Inferior parietal cortex (tissue), 1 donor: ENCODE measurements around the gene NPSR1.
A peak's percentile ranks its signal among the peaks of the same experiment; 100 is the strongest.
"Not testable (repeated sequence)": the region's sequence is repeated elsewhere in the genome, so short reads cannot be mapped to it uniquely, and the experiment has no call there.

Experiments
- DNase-seq: peaks from one replicate; pipeline ENCODE4 v3.0.0-alpha.2; 2016; ENCODE audit errors: extremely low spot score

NPSR1 gene, protein sequence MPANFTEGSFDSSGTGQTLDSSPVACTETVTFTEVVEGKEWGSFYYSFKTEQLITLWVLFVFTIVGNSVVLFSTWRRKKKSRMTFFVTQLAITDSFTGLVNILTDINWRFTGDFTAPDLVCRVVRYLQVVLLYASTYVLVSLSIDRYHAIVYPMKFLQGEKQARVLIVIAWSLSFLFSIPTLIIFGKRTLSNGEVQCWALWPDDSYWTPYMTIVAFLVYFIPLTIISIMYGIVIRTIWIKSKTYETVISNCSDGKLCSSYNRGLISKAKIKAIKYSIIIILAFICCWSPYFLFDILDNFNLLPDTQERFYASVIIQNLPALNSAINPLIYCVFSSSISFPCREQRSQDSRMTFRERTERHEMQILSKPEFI

DNA sequence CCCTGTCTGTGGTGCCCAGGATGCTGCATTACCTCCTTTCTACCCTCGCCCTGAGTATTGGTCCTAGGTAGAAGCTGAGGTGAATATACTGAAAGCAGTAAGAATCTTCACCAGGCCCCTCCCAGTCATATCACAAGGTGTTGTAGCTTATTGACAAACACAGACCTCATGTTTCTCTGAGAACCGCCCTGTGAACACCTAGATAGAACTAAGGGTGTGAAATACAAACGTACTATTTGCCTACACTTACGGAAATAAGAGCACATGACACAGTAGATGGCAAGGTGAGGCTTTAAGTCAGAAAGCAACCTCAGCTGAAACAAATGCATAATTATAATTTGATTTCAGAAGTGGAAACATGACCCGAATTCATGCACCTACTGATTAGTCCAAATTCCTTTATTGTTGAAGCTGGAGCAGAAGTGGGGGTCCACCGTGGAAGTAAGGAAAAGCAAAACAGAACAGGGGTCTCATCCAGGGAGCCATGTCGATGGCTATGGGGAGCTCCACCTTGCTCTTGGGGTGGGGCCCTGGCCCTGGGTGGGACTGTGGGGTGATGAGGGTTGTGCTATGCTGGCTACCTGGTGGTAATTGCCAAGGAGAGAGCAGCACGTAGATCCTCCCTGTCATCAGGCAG is at the start of gene NPSR1:
TSS of gene NPSR1 (plus strand) at position 587 of the 637 bp plus-strand sequence. CDS start 195 bp downstream, outside the sequence.
- no peak for DNase-seq

DNA sequence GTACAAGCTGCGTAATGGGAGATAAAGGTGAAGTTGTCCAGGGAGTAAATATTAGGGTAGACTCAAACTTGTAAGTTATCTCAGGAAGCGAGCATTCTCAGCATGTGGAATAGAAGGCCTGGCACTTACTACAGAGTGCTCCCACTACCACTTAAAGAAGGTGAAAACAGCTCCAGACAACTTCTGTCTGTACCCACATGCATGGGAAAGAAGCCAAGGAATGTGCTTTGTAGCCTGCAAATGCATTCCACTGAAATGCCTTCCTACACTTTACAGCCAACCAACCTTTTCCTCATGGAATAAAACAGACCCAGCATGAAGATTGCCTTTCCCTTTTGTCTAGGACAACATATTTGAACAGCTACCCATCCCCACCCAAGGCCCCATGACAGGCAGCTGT is 45.4 kb upstream of the NPSR1 start:
- DNase-seq = no peak

DNA sequence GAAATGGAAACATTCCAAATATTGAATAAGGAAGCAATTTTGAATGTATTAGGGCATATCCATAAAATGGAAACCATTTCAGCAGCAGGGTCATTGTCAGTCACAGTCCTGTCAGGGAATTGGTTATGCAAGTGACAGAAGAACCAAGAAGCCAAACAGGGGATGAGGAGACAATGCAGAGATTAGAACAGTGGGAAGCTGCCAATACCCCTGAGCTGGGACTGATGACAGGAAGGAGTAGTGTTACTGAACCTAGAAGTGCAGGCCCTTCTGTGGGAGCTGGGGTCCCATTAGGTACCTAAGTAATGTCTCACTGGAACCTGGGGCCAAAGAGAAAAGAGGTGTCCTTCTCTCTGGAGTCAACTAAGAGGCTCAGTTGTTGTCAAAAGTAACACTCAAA is 37.6 kb upstream of the NPSR1 start:
- DNase-seq = no peak

DNA sequence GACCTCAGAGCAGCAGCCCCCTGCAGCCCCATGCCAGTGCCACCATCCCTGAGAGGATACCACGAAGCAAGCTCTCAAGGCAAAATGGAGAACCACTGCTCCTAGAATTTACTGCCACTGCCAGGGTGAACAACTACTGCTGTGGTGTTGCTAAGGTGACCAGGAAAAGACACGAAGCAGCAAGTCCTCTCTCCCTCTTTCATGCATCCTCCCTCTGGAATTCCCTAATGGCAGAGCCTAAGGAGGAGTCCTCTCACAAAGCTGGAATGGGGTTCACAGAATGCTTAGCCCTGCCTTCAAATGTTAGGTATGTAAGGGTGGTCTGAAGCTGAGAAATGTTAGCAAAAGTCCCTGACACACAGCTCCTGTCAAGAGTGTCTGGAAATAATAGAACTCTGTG is 35.8 kb upstream of the NPSR1 start:
- no peak for DNase-seq

DNA sequence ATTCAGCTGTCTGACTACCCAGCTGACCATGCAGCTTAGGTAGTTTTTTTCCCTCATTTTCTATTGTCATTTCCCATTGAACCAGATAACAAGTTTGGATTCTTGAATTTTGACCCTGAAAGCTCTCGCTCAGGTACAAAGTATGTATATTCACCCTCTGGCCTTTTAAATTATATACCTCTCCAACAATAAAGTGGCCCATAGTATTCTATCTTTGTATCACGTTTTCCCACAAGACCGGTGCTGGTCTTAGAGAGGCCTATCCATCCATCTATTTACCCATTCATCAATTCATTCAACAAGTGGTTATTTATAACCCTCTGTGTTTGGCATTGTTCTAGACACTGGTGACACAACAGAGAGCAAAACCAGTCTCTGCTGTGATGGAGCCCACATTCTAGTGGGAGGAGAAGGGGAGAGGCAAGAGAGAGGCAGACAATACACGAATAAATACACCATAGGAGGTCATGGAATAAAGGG is 35.2 kb upstream of the NPSR1 start:
- DNase-seq = no peak

DNA sequence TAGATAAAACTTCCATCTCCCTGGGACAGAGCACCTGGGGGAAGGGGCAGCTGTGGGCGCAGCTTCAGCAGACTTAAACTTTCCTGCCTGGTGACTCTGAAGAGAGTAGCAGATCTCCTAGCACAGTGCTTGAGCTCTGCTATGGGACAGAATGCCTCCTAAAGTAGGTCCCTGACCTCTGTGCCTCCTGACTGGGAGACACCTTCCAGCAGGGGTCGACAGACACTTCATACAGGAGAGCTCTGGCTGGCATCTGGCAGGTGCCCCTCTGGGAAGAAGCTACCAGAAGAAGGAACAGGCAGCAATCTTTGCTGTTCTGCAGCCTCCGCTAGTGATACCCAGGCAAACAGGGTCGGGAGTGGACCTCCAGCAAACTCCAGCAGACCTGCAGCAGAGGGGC is 29.4 kb upstream of the NPSR1 start:
- not testable (repeated sequence) for DNase-seq

DNA sequence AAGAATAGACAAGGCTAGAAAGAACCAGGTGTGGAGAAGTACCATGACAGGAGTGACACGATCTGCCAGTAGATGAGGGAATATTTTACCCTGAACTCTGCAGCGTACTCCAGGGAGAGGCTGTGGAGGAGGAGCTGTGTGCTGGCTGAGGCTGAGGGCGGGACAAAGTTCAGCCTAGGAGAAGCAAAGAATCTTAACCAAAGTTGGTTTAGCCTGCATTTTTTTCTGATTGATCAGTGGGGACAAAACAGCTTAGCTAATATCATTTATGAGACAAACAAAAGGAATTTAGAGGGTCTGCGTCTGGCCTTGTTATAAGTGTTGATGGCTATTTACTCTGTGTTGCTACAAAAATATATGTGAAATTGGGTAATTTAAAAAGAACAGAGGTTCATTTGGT is 5.2 kb upstream of the NPSR1 start:
- no peak for DNase-seq

DNA sequence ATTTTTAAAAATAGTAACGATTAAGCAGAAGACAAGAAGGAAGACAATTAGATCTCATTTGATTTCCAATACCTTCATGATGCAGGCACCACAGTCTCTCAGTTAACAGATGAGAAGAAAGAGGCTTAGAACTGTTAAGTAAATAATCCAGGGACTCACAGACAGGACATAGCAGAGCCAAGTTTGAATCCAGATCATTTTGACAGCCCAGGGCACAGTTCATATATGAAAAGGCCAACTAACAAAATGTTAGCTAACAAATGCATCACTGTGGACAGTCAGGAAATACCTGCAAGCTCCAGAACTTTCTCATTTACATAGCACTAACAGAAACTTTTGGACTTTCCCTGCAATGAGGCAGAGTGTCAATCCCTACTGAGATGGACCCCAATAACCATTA is 4.2 kb upstream of the NPSR1 start:
- no peak for DNase-seq

DNA sequence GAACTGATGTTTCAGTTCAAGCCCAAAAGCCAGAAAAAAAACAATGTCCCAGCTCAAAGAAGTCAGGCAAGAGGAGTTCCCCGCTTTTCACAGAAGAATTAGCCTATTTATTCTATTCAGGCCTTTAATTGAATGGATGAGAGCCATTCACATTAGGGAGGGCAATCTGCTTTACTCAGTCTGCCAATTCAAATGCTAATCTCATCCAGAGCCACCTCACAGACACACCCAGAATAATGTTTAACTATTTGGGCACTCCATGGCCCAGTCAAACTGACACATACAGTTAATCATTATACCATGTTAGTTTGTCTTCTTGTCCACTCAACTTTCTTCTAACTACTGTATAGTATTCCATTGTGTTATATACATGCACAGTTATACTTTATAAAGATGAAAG is 2.6 kb upstream of the NPSR1 start:
- DNase-seq = no peak

DNA sequence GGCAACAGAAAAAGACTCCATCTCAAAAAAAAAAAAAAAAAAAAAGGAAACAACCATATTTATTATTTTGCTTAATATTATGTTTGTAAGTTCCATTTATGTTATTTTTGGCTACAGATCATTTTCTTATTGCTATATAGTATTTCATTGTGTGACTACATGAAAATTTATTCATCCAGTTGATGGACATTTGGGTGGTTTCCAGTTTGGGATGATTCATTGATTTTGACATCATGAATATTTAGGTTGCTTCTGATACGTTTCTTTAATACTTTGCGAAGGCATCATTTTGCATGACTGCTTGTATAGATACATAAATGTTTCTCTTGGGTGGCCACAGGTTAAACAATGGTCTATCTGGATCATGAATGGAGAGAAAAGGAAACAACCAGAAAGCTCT is 2.0 kb upstream of the NPSR1 start:
- DNase-seq = no peak

DNA sequence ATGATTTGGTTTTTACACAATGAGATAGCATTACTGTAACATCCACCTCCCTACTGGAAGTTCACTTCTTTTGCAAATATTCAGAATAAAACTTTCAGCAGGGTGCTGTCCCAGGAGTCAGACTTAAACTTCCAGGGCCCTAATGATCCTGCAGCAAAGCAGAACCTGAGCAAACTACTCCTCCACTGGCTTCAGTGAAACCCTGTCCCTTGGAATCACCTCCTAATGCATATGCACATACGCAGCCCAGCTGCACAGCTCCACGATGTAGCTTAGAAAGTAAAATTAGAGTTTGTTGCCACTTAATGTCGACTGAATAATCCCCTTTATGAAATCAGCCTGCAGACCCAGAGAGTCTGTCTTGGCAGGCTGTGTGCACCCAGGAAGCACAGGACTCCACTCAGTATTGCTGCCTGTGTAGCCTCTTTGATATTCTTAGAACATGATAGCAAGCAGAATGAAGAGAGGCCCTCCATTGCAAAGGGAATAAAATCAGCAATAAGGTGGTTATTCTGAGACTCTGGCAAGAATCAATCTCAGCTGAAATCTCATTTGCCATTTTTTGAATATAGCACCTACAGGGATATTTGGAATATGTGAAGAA is 1.6 kb downstream of the NPSR1 start:
- DNase-seq = no peak

DNA sequence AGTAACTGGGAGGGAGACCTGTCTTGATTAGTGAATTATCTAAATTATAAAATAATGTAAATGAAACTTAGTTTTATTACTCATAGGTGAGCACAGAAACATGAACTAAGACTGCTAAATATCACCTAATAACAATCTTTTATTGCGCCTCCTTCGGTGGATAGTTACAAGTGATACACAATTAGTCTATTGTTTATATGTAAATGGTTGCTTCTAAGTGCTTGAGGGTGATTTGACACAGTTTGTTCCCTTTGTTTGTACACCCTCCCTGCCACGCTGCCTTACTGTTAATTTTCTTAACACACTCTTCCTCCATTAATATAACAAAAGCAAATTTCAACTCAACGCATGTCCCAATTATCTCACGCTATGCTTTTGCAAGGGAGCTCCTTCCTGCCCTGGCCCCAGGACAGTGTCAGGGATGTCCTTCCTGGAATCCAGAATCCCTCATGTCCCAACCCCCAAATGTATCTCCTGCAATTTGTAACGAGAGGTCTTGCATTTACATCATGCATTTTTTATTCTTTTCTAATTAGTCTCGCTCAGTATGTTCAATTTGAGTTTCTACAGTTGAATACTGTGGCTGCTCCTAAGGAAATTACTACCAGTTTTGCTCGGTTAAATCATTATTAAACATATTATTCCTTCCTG is 4.2 kb downstream of the NPSR1 start:
- DNase-seq = no peak

DNA sequence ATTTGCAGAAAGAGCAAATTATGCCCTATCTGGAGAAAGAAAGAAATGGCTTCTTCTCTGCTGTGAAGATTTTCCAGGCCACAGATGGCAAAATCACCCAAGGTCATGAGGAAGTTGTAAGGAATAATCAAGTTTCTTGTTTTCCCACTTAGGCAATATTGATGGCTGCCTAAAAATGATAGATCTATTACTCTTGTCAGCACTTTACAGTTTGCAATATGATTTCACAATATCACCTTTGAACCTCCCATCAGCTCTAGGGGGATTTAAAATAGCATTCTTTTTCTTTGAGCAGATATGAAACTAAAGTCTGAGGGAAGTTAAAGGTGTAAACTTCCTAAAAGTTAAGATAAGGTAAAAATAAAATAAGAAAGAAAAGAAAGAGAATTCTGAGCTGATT is 6.7 kb downstream of the NPSR1 start:
- DNase-seq = no peak

DNA sequence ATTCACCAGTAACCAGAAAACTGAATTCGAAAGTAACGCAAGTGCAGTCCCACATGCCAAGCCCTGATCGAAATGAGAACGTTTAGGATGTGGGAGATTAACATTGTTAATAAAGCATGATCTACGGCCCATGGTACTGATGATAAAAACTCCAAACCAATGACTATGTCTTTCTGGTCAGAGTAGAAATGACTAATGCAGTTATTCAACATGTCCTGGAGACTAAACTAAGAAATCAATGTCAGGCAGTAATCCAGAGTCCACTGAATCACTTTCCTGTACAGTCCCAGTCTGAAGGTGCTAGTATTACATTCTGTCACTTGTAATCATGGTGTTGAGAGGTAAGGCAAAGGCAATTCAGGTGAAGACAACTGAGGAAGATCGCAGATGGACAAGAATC is 14.4 kb downstream of the NPSR1 start:
- no peak for DNase-seq

DNA sequence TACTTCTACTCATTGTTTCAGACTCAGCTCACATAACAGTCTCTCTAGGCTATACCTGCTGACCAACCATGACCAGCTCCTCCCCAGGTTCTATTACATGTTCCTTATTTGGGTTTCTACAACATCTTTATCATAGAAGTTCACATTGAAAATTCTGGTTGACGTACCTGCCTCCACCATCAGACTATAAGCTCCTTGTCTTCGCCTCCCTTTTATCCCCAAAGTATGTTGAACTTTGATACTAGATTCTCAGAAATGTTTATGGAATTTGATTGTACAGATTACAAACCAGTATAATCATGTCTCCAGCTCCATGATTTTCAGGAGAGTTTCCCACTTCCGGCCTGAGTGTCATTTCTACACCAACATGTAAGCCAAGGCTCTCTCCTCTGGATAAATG is 15.0 kb downstream of the NPSR1 start:
- no peak for DNase-seq

DNA sequence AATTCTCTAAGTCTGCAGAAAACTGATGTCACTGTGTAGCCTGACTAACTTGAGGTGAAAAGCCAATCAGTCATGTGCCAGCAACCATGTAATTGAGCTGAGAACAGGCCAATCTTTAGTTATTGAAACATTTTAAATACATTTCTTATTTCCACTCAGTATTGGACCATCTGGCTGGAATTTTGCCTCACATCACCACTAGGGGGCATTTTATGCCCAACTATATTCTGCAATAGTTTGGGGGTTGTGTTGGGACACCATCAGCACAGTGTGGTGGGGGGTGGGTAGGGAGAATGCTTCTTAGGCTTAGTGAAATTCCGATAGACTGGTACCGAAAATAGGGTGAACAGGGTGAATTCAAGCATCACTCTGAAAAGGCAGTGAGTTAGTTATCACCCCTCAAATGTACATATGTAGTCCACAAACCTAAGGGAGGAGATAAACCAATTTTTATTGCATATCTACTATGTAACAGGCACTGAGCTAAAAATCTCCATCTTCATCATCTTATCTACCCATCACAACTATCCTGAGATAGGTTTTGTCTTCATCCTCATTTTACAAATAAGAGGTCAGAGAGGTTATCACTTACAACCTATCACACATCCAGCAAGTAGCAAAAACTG is 17.8 kb downstream of the NPSR1 start:
- DNase-seq = peak; percentile 55

DNA sequence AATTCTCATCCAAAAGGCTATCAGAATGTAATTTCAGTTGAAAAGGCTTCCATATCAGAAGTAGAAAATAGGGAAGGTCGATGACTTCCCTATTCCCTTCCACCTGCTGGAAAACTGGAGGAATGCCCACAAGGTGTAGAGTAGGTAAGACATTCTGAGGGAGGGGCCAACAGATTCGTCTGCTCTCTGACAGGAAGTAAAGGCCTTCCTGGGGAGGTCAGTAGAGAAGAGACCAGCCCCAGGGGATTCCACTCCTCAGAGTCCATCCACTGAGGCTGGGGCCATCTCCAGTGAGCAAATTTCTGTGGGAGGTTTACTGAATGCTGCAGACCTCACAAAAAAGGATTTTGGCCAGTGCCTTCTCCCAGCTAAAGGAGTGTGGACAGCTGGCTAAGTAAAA is 19.5 kb downstream of the NPSR1 start:
- no peak for DNase-seq

DNA sequence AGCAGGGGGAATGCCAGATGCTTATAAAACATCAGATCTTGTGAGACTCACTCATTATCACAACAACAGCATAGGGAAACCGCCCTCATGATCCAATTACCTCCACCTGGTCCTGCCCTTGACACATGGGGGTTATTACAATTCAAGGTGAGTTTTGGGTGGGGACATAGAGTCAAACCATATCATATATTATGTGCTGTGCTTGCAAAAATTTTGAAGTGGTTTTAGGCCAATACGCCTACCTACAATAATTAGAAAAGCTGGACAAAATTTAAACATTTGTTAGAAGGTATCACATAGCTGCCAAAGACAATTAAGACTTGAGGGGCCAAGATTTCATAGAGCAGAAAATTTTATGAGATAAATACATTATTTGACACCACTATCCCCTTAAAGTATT is 29.5 kb downstream of the NPSR1 start:
- DNase-seq = no peak

DNA sequence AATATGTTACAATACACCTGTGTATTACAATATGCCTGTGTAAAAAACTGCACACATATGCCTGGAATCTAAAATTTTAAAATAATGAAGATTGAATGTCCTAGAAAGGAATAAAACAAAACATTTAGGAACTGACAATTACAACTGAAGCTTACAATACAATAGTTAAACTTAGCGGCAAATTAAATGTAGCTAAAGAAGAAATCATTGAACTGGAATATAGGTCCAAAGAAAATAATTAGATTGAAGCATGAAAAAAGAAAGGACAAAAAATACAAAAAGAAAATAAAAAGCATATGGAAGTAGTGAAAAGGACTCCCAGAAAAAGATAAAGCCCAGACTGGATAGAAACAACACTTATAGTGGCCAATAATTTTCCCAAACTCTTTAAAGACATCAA is 38.4 kb downstream of the NPSR1 start:
- DNase-seq = no peak

DNA sequence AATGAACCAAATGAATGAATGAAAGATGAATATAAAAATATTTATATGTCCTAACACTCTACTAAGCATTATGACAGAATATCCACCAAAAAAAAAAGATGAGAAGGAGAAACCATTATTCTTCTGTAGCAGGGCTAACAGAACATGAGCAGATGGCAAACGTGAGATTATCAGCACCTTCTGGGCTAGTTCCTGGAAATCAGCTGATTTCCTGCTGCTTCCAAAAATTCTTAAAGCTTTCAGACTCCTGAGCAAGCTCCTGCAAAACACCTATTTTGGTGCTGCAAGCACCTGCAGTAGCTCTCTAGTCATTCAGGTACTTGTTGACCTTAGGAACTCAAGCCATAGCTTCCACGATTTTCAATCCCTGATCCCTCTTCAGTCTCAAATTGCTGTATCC is 51.8 kb downstream of the NPSR1 start:
- no peak for DNase-seq

DNA sequence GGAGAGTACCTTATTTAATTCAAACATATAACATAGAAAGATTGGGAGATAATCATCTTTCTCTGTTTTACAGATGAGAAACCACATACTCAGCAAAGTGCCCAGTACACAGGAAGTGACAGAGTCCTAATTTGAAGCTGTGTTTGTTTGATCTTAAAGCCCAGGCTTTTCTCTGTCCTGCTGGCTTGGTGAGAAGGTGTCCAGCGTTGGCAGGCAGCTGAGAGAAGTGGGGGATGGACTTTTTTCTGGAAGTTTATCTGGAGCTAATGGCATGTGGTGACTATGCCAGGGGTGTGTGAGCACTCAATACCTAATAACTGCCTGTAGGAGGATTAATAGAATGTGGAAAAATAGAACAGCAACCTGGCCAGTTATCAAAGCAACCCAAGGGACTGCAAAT is 60.8 kb downstream of the NPSR1 start:
- no peak for DNase-seq

DNA sequence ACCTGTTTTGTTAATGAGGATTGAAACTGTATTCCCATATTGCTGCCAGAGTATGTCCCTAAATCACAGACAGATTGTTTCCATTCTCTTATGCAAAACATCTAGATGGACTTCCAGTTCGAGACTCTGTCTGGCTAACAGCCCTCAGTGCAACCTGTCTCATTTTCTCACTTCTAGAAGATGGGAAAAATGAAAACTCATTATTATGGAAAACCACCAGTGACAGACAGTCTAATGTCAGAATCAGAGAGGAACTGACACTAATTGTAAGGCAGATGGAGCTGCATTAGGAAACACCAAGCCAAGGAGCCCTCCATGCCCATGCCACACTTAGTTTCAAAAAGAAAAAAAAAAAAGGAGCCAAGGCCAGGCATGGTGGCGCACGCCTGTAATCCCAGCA is 61.6 kb downstream of the NPSR1 start:
- no peak for DNase-seq
